ENCODE measurements around the gene PRND.

The PRND gene

GRCh38 chr20:4708036-4708435, 13.7 kb upstream of the PRND start:
- no peaks in the 10 kb centered on the region for H3K4me1 ChIP-seq (ENCODE audit: control insufficient read depth in 1 of 2, insufficient read depth in 1 of 2, low read depth in 1 of 2, low read length in 1 of 2)
- no peaks in the 10 kb centered on the region for H3K9me3 ChIP-seq
- TF ChIP-seq, protein P1, sequence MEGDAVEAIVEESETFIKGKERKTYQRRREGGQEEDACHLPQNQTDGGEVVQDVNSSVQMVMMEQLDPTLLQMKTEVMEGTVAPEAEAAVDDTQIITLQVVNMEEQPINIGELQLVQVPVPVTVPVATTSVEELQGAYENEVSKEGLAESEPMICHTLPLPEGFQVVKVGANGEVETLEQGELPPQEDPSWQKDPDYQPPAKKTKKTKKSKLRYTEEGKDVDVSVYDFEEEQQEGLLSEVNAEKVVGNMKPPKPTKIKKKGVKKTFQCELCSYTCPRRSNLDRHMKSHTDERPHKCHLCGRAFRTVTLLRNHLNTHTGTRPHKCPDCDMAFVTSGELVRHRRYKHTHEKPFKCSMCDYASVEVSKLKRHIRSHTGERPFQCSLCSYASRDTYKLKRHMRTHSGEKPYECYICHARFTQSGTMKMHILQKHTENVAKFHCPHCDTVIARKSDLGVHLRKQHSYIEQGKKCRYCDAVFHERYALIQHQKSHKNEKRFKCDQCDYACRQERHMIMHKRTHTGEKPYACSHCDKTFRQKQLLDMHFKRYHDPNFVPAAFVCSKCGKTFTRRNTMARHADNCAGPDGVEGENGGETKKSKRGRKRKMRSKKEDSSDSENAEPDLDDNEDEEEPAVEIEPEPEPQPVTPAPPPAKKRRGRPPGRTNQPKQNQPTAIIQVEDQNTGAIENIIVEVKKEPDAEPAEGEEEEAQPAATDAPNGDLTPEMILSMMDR (IDR thresholded peaks at IDR 0.05), result no peak
- H3K27ac ChIP-seq, result no peak overlapping the region
- peaks cover 11% of the 10 kb centered on the region for H3K27me3 ChIP-seq
- H3K36me3 ChIP-seq, result no peaks in the 10 kb centered on the region
- H3K4me3 ChIP-seq (ENCODE audit: low read depth in 1 of 2, low read length in 1 of 2), result no peak overlapping the region

DNA sequence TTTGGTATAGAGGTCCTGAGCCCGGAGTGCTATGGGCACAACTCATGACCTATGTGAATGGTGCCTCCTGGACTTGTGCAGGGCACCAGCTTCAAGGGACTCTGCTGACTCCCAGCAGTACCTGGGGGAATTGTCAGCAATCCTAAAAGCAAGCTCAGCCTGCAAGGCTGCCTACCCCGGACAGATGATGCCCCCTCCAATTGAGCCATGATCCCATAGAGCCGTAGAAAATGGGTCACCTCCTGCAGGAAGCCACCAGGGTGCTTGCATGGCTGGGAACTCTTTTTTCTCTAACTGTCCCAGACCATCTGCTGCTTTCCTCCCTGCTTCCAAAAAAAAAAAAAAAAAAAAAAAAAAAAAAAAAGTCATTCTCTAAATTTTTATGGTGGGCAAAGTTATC, 12.9 kb upstream of the PRND start:
- Histone ChIP-seq H3K27me3 (peaks cover 11% of the 10 kb centered on the region), H3K27ac (no peak overlapping the region), H3K4me3 (ENCODE audit: low read depth in 1 of 2, low read length in 1 of 2) (no peak overlapping the region), H3K4me1 (ENCODE audit: control insufficient read depth in 1 of 2, insufficient read depth in 1 of 2, low read depth in 1 of 2, low read length in 1 of 2) (no peaks in the 10 kb centered on the region), H3K36me3 (no peaks in the 10 kb centered on the region), H3K9me3 (no peaks in the 10 kb centered on the region)
- TF ChIP-seq, protein P1 (IDR thresholded peaks at IDR 0.05), result no peak

- TF ChIP-seq, protein P1 (IDR thresholded peaks at IDR 0.05), result no peak
- Histone ChIP-seq H3K9me3 (no peaks in the 10 kb centered on the region), H3K27me3 (peaks cover 4% of the 10 kb centered on the region), H3K4me1 (ENCODE audit: control insufficient read depth in 1 of 2, insufficient read depth in 1 of 2, low read depth in 1 of 2, low read length in 1 of 2) (no peaks in the 10 kb centered on the region), H3K36me3 (no peaks in the 10 kb centered on the region), H3K4me3 (ENCODE audit: low read depth in 1 of 2, low read length in 1 of 2) (no peak overlapping the region), H3K27ac (no peak overlapping the region)
Observed at GRCh38 chr20:4709261-4710105, 12.2 kb upstream of the PRND start.

DNA sequence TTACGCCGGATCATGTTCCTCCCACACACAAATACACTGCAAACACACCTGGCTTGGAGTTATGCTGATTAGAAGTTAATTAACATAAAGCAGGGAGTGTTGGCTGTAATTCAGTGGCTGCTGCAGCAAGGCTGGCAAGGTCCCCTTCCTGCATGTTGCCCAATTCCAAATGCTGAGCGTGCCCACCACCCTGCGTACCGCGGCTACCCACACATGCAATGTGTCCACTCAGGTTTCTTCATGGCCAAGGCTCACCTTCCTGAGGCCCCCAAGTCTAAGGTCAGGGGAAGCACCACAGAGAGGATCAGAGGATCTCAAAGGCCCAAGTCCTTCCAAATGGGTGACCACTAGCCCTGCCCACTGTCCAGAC, 11.6 kb upstream of the PRND start:
- Histone ChIP-seq H3K36me3 (no peaks in the 10 kb centered on the region), H3K4me3 (ENCODE audit: low read depth in 1 of 2, low read length in 1 of 2) (no peak overlapping the region), H3K4me1 (ENCODE audit: control insufficient read depth in 1 of 2, insufficient read depth in 1 of 2, low read depth in 1 of 2, low read length in 1 of 2) (no peaks in the 10 kb centered on the region), H3K27ac (no peak overlapping the region), H3K27me3 (peaks cover 8% of the 10 kb centered on the region), H3K9me3 (no peaks in the 10 kb centered on the region)
- TF ChIP-seq, protein P1 (IDR thresholded peaks at IDR 0.05), result no peak

DNA sequence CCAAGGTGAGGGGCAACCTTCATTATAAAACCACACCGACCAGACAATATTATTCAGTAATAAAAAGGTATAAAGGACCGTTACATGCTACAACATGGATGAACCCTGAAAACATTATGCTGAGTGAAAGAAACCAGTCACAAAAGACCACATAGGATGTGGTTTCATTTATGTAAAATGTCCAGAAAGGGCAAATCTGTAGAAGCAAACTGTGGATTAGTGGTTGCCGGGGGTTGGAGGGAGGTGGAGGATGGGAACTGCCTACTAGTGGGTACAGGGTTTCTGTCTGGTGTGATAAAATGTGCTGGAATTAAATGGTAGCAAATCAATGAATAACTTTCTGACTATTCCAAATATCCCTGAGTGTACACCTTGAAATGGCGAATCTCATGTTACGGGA, 10.2 kb upstream of the PRND start:
- no peak overlapping the region for H3K27ac ChIP-seq
- no peaks in the 10 kb centered on the region for H3K9me3 ChIP-seq
- no peak overlapping the region for H3K4me3 ChIP-seq (ENCODE audit: low read depth in 1 of 2, low read length in 1 of 2)
- H3K36me3 ChIP-seq, result no peaks in the 10 kb centered on the region
- H3K4me1 ChIP-seq (ENCODE audit: control insufficient read depth in 1 of 2, insufficient read depth in 1 of 2, low read depth in 1 of 2, low read length in 1 of 2), result no peaks in the 10 kb centered on the region
- TF ChIP-seq, protein P1 (IDR thresholded peaks at IDR 0.05), result no peak
- H3K27me3 ChIP-seq, result peaks cover 11% of the 10 kb centered on the region

All from neutrophil (primary cell).